22Rv1 (cell line): ENCODE results near the gene MYL5.
"Not testable (repeated sequence)": the region's sequence is repeated elsewhere in the genome, so short reads cannot be mapped to it uniquely, and the experiment has no call there.

Source experiments
- H3K27ac ChIP-seq: fragments of 450-650 bp; 2 replicates; pipeline ENCODE4 v1.5.1; 2017
- CTCF ChIP-seq: fragments of 450-650 bp; IDR thresholded peaks from 2 replicates; pipeline ENCODE4 v1.5.1; 2017; ENCODE audit warnings: mild to moderate bottlenecking
- ZFX ChIP-seq: fragments of 450-650 bp; IDR thresholded peaks from 2 replicates; pipeline ENCODE4 v1.6.1; 2017; ENCODE audit warnings: antibody characterized with exemption, borderline replicate concordance

Gene MYL5

GRCh38 chr4:727576-727975 lies 53.2 kb downstream of the MYL5 start:
- H3K27ac ChIP-seq: no peak overlapping the region
- TF ChIP-seq CTCF (no peak), ZFX (no peak)

GRCh38 chr4:729336-730315 lies 55.3 kb downstream of the MYL5 start:
- no peak overlapping the region for H3K27ac ChIP-seq
- no peak for TF ChIP-seq ZFX

DNA sequence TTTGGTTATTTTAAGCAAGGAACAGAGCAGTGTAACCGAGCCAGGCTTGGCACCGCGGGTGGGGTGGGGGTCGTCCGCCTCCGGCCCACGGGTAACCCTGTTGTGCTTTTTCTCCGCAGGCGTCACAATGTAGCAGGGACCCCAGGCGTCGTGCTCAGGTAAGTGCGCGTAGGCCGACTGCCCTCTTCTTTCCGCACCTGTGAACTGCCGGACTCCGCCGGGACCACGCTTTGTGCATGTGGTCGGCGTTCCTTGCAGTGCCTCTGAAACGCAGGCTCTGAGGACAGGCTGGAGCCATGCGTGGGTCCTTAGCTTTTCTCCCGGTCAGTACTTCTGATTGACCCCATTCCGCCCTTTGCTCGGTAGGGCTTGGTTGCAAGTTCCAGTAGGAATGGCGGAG lies 56.2 kb downstream of the MYL5 start:
- no peak overlapping the region for H3K27ac ChIP-seq
- TF ChIP-seq CTCF (no peak), ZFX (no peak)

DNA sequence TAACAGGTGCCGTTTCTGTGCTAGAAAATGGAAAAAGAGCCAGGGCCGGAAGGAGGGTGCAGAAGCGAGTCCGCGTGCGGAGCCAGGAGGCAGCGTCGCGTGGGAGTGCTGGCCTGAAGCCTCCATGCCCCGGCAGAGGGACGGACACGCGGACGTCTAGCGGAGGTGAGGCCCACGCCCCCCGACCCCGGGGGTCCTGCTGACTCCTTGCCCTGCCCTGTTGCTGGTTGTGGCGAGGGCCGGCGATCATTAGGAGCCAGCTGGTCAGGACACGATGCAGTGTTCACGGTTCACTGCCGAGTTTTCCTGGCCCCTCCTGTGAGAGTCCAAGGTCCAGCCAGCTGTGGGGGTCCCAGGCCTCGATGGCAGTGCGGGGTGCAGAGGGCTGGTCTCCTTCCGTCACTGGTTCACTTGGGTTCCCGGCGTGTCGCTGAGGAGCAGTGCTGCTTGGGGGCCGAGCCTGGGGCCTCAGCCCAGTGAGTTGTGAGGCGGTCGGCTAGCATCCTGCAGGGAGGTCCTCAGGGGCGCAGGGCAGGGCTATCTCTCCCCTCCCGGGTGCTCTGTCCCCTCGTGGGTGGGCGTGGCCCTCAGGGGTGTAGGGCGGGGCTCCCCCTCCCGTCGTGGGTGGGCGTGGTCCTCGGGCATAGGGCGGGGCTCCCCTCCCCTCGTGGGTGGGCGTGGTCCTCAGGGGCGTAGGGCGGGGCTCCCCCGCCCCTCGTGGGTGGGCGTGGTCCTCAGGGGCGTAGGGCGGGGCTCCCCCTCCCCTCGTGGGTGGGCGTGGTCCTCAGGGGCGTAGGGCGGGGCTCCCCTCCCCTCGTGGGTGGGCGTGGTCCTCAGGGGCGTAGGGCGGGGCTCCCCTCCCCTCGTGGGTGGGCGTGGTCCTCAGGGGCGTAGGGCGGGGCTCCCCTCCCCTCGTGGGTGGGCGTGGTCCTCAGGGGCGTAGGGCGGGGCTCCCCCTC lies 56.9 kb downstream of the MYL5 start:
- not testable (repeated sequence) for H3K27ac ChIP-seq
